ENCODE measurements around the gene MAMLD1.

The MAMLD1 gene

DNA sequence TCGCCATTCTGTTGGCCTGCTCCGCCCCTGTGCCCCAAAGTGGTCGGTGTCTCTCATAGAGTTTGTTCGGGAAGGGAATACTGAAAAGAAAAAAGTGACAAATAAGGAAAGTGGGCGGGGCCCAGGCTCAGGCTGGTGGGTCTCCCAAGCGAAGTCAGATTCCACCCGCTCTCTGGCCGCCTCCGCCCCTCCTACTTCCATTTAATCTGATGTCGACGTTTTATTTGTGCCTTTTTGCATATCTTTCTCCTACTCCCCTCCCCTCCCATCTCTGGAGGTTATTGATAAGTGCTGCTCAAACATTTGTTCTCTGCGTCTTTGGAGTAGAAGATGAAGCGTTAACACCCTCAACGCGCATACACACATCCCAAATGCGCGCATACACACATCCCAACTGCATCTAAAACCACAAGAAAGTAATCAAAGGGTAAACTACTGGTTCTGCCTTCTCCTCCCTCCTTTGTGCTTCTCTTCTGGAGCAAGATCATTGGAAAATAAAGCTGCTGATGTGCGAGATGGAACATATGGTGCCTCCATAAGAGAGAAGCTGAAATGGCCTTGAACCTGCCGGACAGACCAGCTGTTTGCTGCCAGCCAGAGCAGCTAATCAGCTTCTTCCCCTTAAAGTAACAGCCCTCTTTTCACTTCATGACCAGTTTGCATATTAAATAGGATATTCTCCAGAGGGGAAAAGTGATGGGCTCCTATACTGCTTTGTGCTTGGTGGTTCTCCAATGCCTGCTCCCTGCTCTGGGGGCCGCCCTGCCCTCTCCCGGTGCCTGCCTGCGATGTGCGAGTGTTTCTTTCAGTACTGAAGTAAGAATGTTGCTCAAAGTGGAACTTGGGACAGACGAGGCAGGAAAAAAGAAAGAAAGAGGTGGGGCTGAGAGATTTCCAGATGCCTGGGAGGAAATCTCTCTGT is 3.1 kb downstream of the MAMLD1 start:
- Histone ChIP-seq H3K9me3 (ENCODE audit: severe bottlenecking) (peaks cover 10% of the 10 kb centered on the region), H3K36me3 (no peaks in the 10 kb centered on the region), H3K4me3 (ENCODE audit: low read depth, low read length) (peak overlapping the region; percentile 59), H3K27ac (no peak overlapping the region), H3K27me3 (ENCODE audit: insufficient read depth, low read depth, severe bottlenecking) (peaks cover 80% of the 10 kb centered on the region)
- peak; percentile 29 for DNase-seq
- TF ChIP-seq, protein P1, sequence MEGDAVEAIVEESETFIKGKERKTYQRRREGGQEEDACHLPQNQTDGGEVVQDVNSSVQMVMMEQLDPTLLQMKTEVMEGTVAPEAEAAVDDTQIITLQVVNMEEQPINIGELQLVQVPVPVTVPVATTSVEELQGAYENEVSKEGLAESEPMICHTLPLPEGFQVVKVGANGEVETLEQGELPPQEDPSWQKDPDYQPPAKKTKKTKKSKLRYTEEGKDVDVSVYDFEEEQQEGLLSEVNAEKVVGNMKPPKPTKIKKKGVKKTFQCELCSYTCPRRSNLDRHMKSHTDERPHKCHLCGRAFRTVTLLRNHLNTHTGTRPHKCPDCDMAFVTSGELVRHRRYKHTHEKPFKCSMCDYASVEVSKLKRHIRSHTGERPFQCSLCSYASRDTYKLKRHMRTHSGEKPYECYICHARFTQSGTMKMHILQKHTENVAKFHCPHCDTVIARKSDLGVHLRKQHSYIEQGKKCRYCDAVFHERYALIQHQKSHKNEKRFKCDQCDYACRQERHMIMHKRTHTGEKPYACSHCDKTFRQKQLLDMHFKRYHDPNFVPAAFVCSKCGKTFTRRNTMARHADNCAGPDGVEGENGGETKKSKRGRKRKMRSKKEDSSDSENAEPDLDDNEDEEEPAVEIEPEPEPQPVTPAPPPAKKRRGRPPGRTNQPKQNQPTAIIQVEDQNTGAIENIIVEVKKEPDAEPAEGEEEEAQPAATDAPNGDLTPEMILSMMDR (IDR thresholded peaks at IDR 0.05; ENCODE audit: low read depth, low read length) = no peak

DNA sequence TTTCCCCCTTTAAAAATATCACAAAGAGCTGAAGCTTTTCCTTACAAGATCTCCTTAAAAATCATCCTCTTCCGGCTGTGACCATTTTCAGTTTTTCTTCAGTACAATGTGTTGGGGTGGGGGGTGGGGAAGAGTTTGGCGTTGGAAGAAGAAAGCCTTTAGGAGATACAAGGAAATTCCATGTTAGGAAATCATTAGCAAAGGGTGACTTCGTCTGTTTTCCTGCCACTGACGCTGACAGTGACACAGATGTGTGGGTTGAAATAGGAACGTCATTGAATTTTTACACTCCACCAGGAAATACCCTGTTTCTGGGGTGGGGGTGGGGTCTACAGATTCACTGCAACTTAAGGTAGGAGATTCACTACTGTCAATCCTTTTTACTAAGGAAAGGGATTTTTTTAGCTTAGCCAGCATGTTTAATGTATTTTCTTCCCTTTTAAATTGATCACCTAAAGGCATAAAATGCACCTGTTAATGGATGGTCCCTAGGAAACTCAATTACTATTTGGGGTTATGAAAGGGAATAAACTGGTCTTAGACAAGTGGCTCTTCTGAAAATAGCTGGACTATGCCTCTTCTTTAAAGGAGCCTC is 3.9 kb downstream of the MAMLD1 start:
- DNase-seq = no peak
- Histone ChIP-seq H3K27me3 (ENCODE audit: insufficient read depth, low read depth, severe bottlenecking) (peaks cover 80% of the 10 kb centered on the region), H3K36me3 (no peaks in the 10 kb centered on the region), H3K4me3 (ENCODE audit: low read depth, low read length) (no peak overlapping the region), H3K9me3 (ENCODE audit: severe bottlenecking) (peaks cover 10% of the 10 kb centered on the region), H3K27ac (no peak overlapping the region)
- TF ChIP-seq, protein P1 (IDR thresholded peaks at IDR 0.05; ENCODE audit: low read depth, low read length) = no peak

DNA sequence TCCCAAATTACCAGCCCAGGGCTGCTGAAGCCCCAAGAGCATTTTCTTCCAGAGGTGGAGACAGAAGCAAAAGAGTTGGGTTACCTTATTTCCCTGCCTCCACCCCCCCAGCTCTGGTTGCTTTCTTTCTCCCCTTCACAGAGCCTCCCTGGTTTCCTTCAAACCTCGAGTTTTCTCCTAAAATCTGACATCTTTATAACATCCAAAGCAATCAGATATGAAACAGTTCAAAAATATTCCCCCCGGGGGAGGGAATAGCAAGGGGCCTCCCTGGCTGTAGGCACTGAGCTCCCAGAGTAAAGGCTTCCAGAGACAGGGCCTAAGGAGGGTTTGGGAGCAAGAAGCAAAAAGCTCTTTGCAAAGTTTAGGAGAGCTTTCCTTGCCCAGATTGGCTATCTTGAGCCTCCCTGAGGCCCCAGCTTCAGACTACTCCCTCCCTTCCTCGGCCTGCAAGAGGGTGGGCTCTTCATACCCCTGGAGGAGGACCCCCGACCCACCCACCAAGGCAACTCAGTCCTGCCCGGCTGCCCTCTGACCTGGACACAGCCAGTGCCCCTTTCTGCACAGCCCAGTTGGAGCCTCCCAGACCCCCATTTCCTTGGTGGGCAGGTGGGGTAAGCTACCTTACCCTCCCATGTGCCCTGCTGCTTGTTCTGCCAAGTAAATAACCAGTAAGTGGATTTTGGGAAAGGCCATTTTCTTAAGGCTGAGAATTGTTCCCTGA is 7.6 kb downstream of the MAMLD1 start:
- TF ChIP-seq, protein P1 (IDR thresholded peaks at IDR 0.05; ENCODE audit: low read depth, low read length) = no peak
- Histone ChIP-seq H3K27me3 (ENCODE audit: insufficient read depth, low read depth, severe bottlenecking) (peaks cover 80% of the 10 kb centered on the region), H3K4me3 (ENCODE audit: low read depth, low read length) (no peak overlapping the region), H3K9me3 (ENCODE audit: severe bottlenecking) (peaks cover 4% of the 10 kb centered on the region), H3K36me3 (no peaks in the 10 kb centered on the region), H3K27ac (no peak overlapping the region)
- no peak for DNase-seq

DNA sequence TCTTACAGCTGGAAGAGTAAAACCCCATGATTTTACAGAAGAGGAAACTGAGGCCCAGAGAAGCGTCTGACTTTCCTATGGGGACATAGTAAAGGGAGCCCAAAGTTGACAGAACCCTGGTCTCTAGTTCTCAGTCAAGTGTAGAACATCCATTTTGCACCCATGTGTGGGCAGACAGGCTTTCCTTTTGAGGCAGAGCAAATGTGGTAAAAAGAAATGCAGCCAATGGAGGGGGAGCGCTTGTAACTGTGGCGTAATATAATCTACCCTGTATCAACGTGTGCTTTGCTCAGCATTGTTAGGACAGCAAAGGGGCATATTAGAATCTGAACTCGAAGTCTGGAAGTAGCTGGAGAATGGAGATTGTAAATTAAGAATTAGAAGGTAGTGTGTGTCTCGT is 8.8 kb downstream of the MAMLD1 start:
- no peak overlapping the region for H3K27ac ChIP-seq
- no peak overlapping the region for H3K4me3 ChIP-seq (ENCODE audit: low read depth, low read length)
- TF ChIP-seq, protein P1 (IDR thresholded peaks at IDR 0.05; ENCODE audit: low read depth, low read length) = no peak
- peaks cover 75% of the 10 kb centered on the region for H3K27me3 ChIP-seq (ENCODE audit: insufficient read depth, low read depth, severe bottlenecking)
- H3K36me3 ChIP-seq = no peaks in the 10 kb centered on the region
- H3K9me3 ChIP-seq (ENCODE audit: severe bottlenecking) = peaks cover 4% of the 10 kb centered on the region
- DNase-seq = no peak

DNA sequence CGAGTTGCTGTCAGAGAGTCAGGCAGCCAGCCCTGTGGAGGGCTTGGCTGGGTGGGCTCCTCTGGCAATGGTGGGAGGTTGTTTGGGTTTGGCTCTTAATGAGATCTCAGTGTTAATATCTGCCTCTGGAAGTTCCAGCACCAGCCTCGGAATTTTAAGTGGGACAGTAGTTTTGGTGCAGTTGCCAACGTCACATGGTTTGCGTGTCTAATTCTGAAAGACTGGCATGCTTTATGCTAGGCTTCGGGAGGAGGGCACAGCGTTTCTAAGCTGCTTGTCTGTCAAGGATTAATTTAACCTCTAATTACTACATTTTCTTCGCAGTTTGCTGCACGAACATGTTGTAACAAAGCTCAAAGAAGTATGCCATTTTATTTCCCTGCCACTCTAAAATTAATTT is 9.2 kb downstream of the MAMLD1 start:
- Histone ChIP-seq H3K27ac (no peak overlapping the region), H3K9me3 (ENCODE audit: severe bottlenecking) (peaks cover 4% of the 10 kb centered on the region), H3K4me3 (ENCODE audit: low read depth, low read length) (no peak overlapping the region), H3K36me3 (no peaks in the 10 kb centered on the region), H3K27me3 (ENCODE audit: insufficient read depth, low read depth, severe bottlenecking) (peaks cover 74% of the 10 kb centered on the region)
- TF ChIP-seq, protein P1 (IDR thresholded peaks at IDR 0.05; ENCODE audit: low read depth, low read length) = no peak
- no peak for DNase-seq
